ENCODE data around the gene PLEKHM3.

DNA sequence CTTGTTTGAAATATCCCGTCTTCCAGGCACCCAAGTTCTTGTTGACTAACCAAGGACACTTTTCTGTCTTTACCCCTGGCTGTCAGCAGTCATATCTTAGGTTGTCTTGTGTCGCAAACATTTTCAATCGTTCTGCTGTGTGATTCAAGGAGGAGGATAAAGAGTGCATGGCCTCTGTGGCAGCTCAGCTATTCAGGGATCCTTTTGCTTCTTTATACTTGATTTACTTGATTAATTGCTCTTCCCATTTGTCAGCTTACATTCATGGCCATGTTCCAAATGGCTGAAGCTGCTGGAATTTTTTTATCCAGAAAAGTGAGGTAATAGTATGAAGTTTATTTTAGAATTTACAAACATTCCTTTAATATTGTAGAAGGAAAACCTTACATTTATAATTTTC, 158.3 kb downstream of the PLEKHM3 start:
- TF ChIP-seq, protein P1, sequence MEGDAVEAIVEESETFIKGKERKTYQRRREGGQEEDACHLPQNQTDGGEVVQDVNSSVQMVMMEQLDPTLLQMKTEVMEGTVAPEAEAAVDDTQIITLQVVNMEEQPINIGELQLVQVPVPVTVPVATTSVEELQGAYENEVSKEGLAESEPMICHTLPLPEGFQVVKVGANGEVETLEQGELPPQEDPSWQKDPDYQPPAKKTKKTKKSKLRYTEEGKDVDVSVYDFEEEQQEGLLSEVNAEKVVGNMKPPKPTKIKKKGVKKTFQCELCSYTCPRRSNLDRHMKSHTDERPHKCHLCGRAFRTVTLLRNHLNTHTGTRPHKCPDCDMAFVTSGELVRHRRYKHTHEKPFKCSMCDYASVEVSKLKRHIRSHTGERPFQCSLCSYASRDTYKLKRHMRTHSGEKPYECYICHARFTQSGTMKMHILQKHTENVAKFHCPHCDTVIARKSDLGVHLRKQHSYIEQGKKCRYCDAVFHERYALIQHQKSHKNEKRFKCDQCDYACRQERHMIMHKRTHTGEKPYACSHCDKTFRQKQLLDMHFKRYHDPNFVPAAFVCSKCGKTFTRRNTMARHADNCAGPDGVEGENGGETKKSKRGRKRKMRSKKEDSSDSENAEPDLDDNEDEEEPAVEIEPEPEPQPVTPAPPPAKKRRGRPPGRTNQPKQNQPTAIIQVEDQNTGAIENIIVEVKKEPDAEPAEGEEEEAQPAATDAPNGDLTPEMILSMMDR (conservative IDR thresholded peaks at IDR 0.05; ENCODE audit: low read length): no peak
- TF ChIP-seq EZH2phosphoT487 (IDR thresholded peaks at IDR 0.05; ENCODE audit: borderline replicate concordance): no peak
